GM13977 (cell line): ENCODE results near the gene ARL5B.
A peak's percentile ranks its signal among the peaks of the same experiment; 100 is the strongest.

ENCODE experiments used
- DNase-seq: peaks from one replicate; pipeline ENCODE4 v3.0.0; 2012; ENCODE audit warnings: low spot score
- CTCF ChIP-seq: IDR thresholded peaks from 2 replicates; pipeline ENCODE4 v1.5.1; 2012; ENCODE audit warnings: mild to moderate bottlenecking, control low read depth; ENCODE audit not compliant: insufficient read depth; ENCODE audit errors: extremely low read depth, missing control alignments
- in situ Hi-C: fragments of 300-500 bp; cut with MboI; formaldehyde crosslinking; loops from one replicate; pipeline ENCODE4 v1.12.0; 2022; ENCODE audit warnings: low sequenced_read_pairs, low pct_unique_long_range_greater_than_20kb, mixed read lengths, inconsistent platforms; ENCODE audit not compliant: unreplicated experiment

ARL5B gene

GRCh38 chr10:18685555-18685954 lies 26.3 kb downstream of the ARL5B start:
- TF ChIP-seq CTCF = no peak

GRCh38 chr10:18687195-18687594 lies 28.0 kb downstream of the ARL5B start:
- DNase-seq = no peak
- in situ Hi-C loops = no loop called here
- TF ChIP-seq CTCF = no peak

More at GRCh38 chr10:18685555-18685954, 26.3 kb downstream of the ARL5B start:
- in situ Hi-C loops = no loop called here
- DNase-seq = no peak

GRCh38 chr10:18687706-18688105 lies 28.5 kb downstream of the ARL5B start:
- no peak for TF ChIP-seq CTCF
- in situ Hi-C loops = no loop called here
- DNase-seq = no peak

- TF ChIP-seq CTCF = peak; percentile 11
- no peak for DNase-seq
- in situ Hi-C loops = no loop called here
Observed at GRCh38 chr10:18689498-18689897, 30.3 kb downstream of the ARL5B start.

GRCh38 chr10:18690541-18690940 lies 31.3 kb downstream of the ARL5B start:
- TF ChIP-seq CTCF = no peak
- no peak for DNase-seq
- in situ Hi-C loops = no loop called here

GRCh38 chr10:18699849-18700840 lies 40.9 kb downstream of the ARL5B start:
- TF ChIP-seq CTCF = no peak
- DNase-seq = no peak
- in situ Hi-C loops = no loop called here
